ENCODE results near the gene MGLL. TPM values are rescaled to one million over a fixed set of nuclear protein-coding genes. Genes with fewer than 3 reads are reported as not detected.

MGLL gene
- total RNA-seq, 1 experiment from 2014 or later, result 6.8 TPM

- ATAC-seq, result peak; percentile 34
- Histone ChIP-seq H2AFZ (ENCODE audit: low read depth, low read length, poor library complexity, severe bottlenecking) (no peak overlapping the region), H3K36me3 (ENCODE audit: control insufficient read depth in 1 of 2, insufficient read depth in 2 of 2, low read length in 2 of 2) (no peaks in the 10 kb centered on the region), H3K9me2 (ENCODE audit: insufficient read depth) (no peaks in the 10 kb centered on the region), H4K20me1 (ENCODE audit: insufficient read depth) (no peaks in the 10 kb centered on the region), H3K9ac (ENCODE audit: low read length) (no peak overlapping the region), H3K4me3 (replicated peaks in 1 of 2; ENCODE audit: low read depth in 1 of 2, low read length in 2 of 2) (no peak overlapping the region), H3K4me2 (ENCODE audit: low read length) (no peak overlapping the region), H3K9me3 (ENCODE audit: control insufficient read depth in 1 of 2, insufficient read depth in 1 of 2, low read depth in 1 of 2, low read length in 2 of 2) (no peaks in the 10 kb centered on the region), H3K4me1 (ENCODE audit: control insufficient read depth in 1 of 2, insufficient read depth in 2 of 2, low read length in 2 of 2) (peaks cover 6 to 50% of the 10 kb centered on the region in 2 experiments; a peak in 3 of 4 replicates), H3K27ac (ENCODE audit: low read depth, low read length) (peak overlapping the region; percentile 5; the same call in 1 of the 2 replicates), H3K79me2 (ENCODE audit: insufficient read depth, low read length) (no peaks in the 10 kb centered on the region), H3K27me3 (ENCODE audit: insufficient read depth, low read length) (no peaks in the 10 kb centered on the region)
- ChIA-PET CTCF (interaction anchor here (0.6 to 1.6 kb wide), 8 partner anchors 10 to 346 kb away, joined by 3 to 8 read pairs (median 5); partner anchors contain the start of gene MGLL), RAD21 (ENCODE audit: low non-redundant PET in 1 of 2, low total read pairs in 2 of 2, uncharacterized antibody in 2 of 2, unreplicated experiment in 2 of 2) (no interaction called here), POLR2A (interaction anchor here (0.8 kb wide), 1 partner anchor 32 kb away, joined by 3 read pairs; no protein-coding TSS in a partner anchor)
- intact Hi-C loops (cut with micrococcal nuclease), result loop anchor here (1.0 kb wide), 1 partner anchor 40 kb away; no protein-coding TSS in a partner anchor
- BruUV-seq (replicated peaks), result no TSS peak
- DNase-seq (ENCODE audit: low read depth, low spot score), result no peak
- TF ChIP-seq CTCF (IDR thresholded peaks at IDR 0.05 in 2 of 3, conservative IDR thresholded peaks at IDR 0.05 in 1 of 3; ENCODE audit: borderline replicate concordance in 1 of 3, insufficient read depth in 1 of 3, low read depth in 2 of 3, low read length in 2 of 3) (no peak), MAX (IDR thresholded peaks at IDR 0.05) (no peak), REST (IDR thresholded peaks at IDR 0.05; ENCODE audit: low read depth) (no peak), CEBPB (IDR thresholded peaks at IDR 0.05; ENCODE audit: low read depth) (no peak), FOSL1 (IDR thresholded peaks at IDR 0.05; ENCODE audit: low read depth) (no peak), ZFX (IDR thresholded peaks at IDR 0.05) (no peak), POLR2AphosphoS5 (IDR thresholded peaks at IDR 0.05; ENCODE audit: low read depth, low read length) (no peak), POLR2A (IDR thresholded peaks at IDR 0.05; ENCODE audit: borderline replicate concordance, extremely low read depth, insufficient read depth, insufficient read length) (no peak), SP1 (IDR thresholded peaks at IDR 0.05; ENCODE audit: low read depth) (no peak), JUND (IDR thresholded peaks at IDR 0.05) (no peak), TCF7L2 (IDR thresholded peaks at IDR 0.05; ENCODE audit: borderline replicate concordance, extremely low read depth, insufficient read depth, insufficient read length) (no peak), ZBTB33 (IDR thresholded peaks at IDR 0.05; ENCODE audit: extremely low read depth, insufficient replicate concordance, low read length) (no peak), YY1 (IDR thresholded peaks at IDR 0.05; ENCODE audit: extremely low read depth, insufficient replicate concordance, low read depth, low read length) (no peak), EZH2 (IDR thresholded peaks at IDR 0.05) (no peak), SIN3A (IDR thresholded peaks at IDR 0.05; ENCODE audit: low read depth) (no peak), ELF1 (IDR thresholded peaks at IDR 0.05; ENCODE audit: borderline replicate concordance, low read depth) (no peak), RAD21 (IDR thresholded peaks at IDR 0.05; ENCODE audit: low read depth) (no peak)
These were observed 31.5 kb downstream of the MGLL start for GRCh38 chr3:127790882-127791183.
